Dendritic cell treated with granulocyte-macrophage colony-stimulating factor and Interleukin-4, amounts not matched to agents 40 ng/mL and 50 ng/mL, for 4 days (primary cell): ENCODE measurements around the gene SVOPL.

Source experiments
- H3K27ac Mint-ChIP-seq: one replicate; pipeline ENCODE4 v1.8.0; 2022; ENCODE audit warnings: mild to moderate bottlenecking, mixed read lengths
- H3K27me3 Mint-ChIP-seq: one replicate; pipeline ENCODE4 v1.8.0; 2022; ENCODE audit warnings: mild to moderate bottlenecking, mixed read lengths
- H3K36me3 Mint-ChIP-seq: one replicate; pipeline ENCODE4 v1.8.0; 2022; ENCODE audit warnings: low read depth, mixed read lengths
- H3K4me1 Mint-ChIP-seq: one replicate; pipeline ENCODE4 v1.8.0; 2022; ENCODE audit warnings: low read depth, mixed read lengths
- H3K4me3 Mint-ChIP-seq: one replicate; pipeline ENCODE4 v1.8.0; 2022; ENCODE audit warnings: mild to moderate bottlenecking, moderate library complexity, mixed read lengths
- H3K9me3 Mint-ChIP-seq: one replicate; pipeline ENCODE4 v1.8.0; 2022; ENCODE audit warnings: mixed read lengths
- intact Hi-C: fragments of 100-400 bp; cut with micrococcal nuclease; formaldehyde crosslinking; loops from one replicate; pipeline ENCODE4 v1.15.0; 2022

SVOPL gene

DNA sequence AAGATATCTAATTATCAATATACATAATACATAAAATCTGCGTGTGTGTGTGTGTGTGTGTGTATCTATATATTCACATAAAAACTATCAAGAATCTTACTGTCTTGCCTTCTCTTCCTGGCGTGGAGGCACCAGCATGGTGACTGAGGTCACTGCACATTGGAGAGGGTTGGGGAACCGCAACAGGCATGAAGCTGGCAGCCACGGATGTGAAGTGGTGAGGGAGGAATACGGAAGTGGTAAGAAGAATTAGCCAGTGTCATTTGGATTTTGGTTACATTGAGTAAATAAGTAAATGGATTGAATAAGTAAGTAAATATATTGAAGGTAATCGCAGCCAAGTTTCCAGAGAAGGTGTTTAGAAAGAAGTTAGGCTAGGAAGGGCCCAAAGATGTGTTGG, 156.0 kb downstream of the SVOPL start:
- Mint-ChIP-seq H3K9me3 (peaks cover 48% of the 10 kb centered on the region), H3K27ac (no peak overlapping the region), H3K4me1 (peaks cover 8% of the 10 kb centered on the region), H3K4me3 (no peak overlapping the region), H3K27me3 (no peaks in the 10 kb centered on the region), H3K36me3 (peaks cover 88% of the 10 kb centered on the region)
- intact Hi-C loops = no loop called here
